H9 (cell line): ENCODE measurements around the gene STX1A. TPM values are rescaled to one million over a fixed set of nuclear protein-coding genes. Genes with fewer than 3 reads are reported as not detected.

ENCODE experiments used
- DNase-seq: peaks from one replicate; pipeline ENCODE4 v3.0.0-alpha.2; 2017
- H2AFZ ChIP-seq: one replicate; pipeline ENCODE4 v1.6.1; 2013; ENCODE audit warnings: mild to moderate bottlenecking, low read length, control low read depth, moderate library complexity
- H2AK5ac ChIP-seq: 2 replicates; pipeline ENCODE4 v1.6.1; 2013; ENCODE audit warnings: low read length, control low read depth, mixed read lengths; ENCODE audit not compliant: insufficient read length
- H2BK120ac ChIP-seq: one replicate; pipeline ENCODE4 v1.6.1; 2013; ENCODE audit warnings: low read depth, mild to moderate bottlenecking, low read length, control low read depth, inconsistent platforms; ENCODE audit not compliant: poor library complexity, severe bottlenecking
- H2BK12ac ChIP-seq: 2 replicates; pipeline ENCODE4 v1.6.1; 2013; ENCODE audit warnings: low read length, control low read depth, mixed read lengths, low read depth; ENCODE audit not compliant: insufficient read length
- H2BK15ac ChIP-seq: 2 replicates; pipeline ENCODE4 v1.6.1; 2013; ENCODE audit warnings: low read depth, low read length, control low read depth
- H2BK20ac ChIP-seq: one replicate; pipeline ENCODE4 v1.6.1; 2013; ENCODE audit warnings: low read depth, mild to moderate bottlenecking, low read length, control low read depth, inconsistent platforms; ENCODE audit not compliant: poor library complexity, severe bottlenecking
- H2BK5ac ChIP-seq: 2 replicates; pipeline ENCODE4 v1.6.1; 2013; ENCODE audit warnings: low read length, control low read depth, mixed read lengths; ENCODE audit not compliant: insufficient read length
- H3K14ac ChIP-seq: 2 replicates; pipeline ENCODE4 v1.6.1; 2013; ENCODE audit warnings: low read length, control low read depth; ENCODE audit not compliant: insufficient read depth
- H3K18ac ChIP-seq: 2 replicates; pipeline ENCODE4 v1.6.1; 2013; ENCODE audit warnings: low read depth, mild to moderate bottlenecking, mixed read lengths, low read length, control low read depth; ENCODE audit not compliant: insufficient read length
- H3K23ac ChIP-seq: 2 replicates; pipeline ENCODE4 v1.6.1; 2013; ENCODE audit warnings: low read length, control low read depth, mixed read lengths, low read depth; ENCODE audit not compliant: insufficient read length
- H3K23me2 ChIP-seq: 2 replicates; pipeline ENCODE4 v1.6.1; 2013; ENCODE audit warnings: low read depth, mild to moderate bottlenecking, mixed read lengths, low read length, control low read depth; ENCODE audit not compliant: insufficient read length, poor library complexity, severe bottlenecking
- H3K27ac ChIP-seq: 2 replicates; pipeline ENCODE4 v1.5.1; 2013; ENCODE audit warnings: low read length, control low read depth, mixed read lengths, low read depth; ENCODE audit not compliant: insufficient read length
- H3K27me3 ChIP-seq: 2 replicates; pipeline ENCODE4 v1.6.1; 2013; ENCODE audit warnings: low read length, control low read depth, inconsistent platforms; ENCODE audit not compliant: insufficient read depth
- H3K4ac ChIP-seq: 2 replicates; pipeline ENCODE4 v1.6.1; 2013; ENCODE audit warnings: low read depth, mild to moderate bottlenecking, control low read depth, inconsistent platforms, low read length, moderate library complexity
- H3K4me1 ChIP-seq: 2 replicates; pipeline ENCODE4 v1.6.1; 2013; ENCODE audit warnings: low read length, control low read depth, inconsistent platforms; ENCODE audit not compliant: insufficient read depth
- H3K4me2 ChIP-seq: 2 replicates; pipeline ENCODE4 v1.6.1; 2013; ENCODE audit warnings: low read length, control low read depth, mixed read lengths; ENCODE audit not compliant: insufficient read length, insufficient read depth
- H3K56ac ChIP-seq: 2 replicates; pipeline ENCODE4 v1.6.1; 2013; ENCODE audit warnings: low read depth, mild to moderate bottlenecking, mixed read lengths, low read length, control low read depth; ENCODE audit not compliant: insufficient read length
- H3K79me1 ChIP-seq: 2 replicates; pipeline ENCODE4 v1.6.1; 2013; ENCODE audit warnings: low read depth, mild to moderate bottlenecking, moderate library complexity, low read length, control low read depth, inconsistent platforms; ENCODE audit not compliant: insufficient read depth, poor library complexity, severe bottlenecking
- H3K79me2 ChIP-seq: 2 replicates; pipeline ENCODE4 v1.6.1; 2013; ENCODE audit warnings: low read length, control low read depth, inconsistent platforms; ENCODE audit not compliant: insufficient read depth
- H3K9ac ChIP-seq: 2 replicates; pipeline ENCODE4 v1.6.1; 2013; ENCODE audit warnings: low read length, control low read depth, mixed read lengths; ENCODE audit not compliant: insufficient read length; ENCODE audit errors: extremely low read depth
- H3K9me3 ChIP-seq: one replicate; pipeline ENCODE4 v1.6.1; 2013; ENCODE audit warnings: low read depth, low read length, inconsistent platforms; ENCODE audit not compliant: control insufficient read depth
- H3T11ph ChIP-seq: one replicate; pipeline ENCODE4 v1.6.1; 2013; ENCODE audit warnings: mild to moderate bottlenecking, low read length, control low read depth, inconsistent platforms
- H4K20me1 ChIP-seq: one replicate; pipeline ENCODE4 v1.6.1; 2013; ENCODE audit not compliant: control insufficient read depth, insufficient read length, insufficient read depth
- H4K5ac ChIP-seq: 2 replicates; pipeline ENCODE4 v1.6.1; 2013; ENCODE audit warnings: low read depth, mild to moderate bottlenecking, mixed read lengths, low read length, control low read depth; ENCODE audit not compliant: insufficient read length
- H4K8ac ChIP-seq: replicated peaks from 2 replicates; pipeline ENCODE4 v1.6.1; 2013; ENCODE audit warnings: low read length, control low read depth, mixed read lengths, low read depth; ENCODE audit not compliant: insufficient read length
- H4K91ac ChIP-seq: 2 replicates; pipeline ENCODE4 v1.6.1; 2013; ENCODE audit warnings: low read depth, mild to moderate bottlenecking, moderate library complexity, mixed read lengths, low read length, control low read depth; ENCODE audit not compliant: insufficient read length
- H3K27ac Mint-ChIP-seq, 3 experiments: 2 replicates in 2 of 3; 3 replicates in 1 of 3; pipeline ENCODE4 v1.8.0; 2020 to 2021; ENCODE audit warnings: mixed read lengths in 3 of 3, mild to moderate bottlenecking in 1 of 3, moderate library complexity in 1 of 3
- H3K27me3 Mint-ChIP-seq: 2 replicates; pipeline ENCODE4 v1.8.0; 2021; ENCODE audit warnings: low read depth, mild to moderate bottlenecking, moderate library complexity, mixed read lengths
- H3K36me3 Mint-ChIP-seq, 3 experiments: 2 replicates in 2 of 3; 3 replicates in 1 of 3; pipeline ENCODE4 v1.8.0; 2020 to 2021; ENCODE audit warnings: low read depth in 3 of 3, mixed read lengths in 3 of 3; ENCODE audit not compliant: insufficient read depth in 1 of 3
- H3K4me1 Mint-ChIP-seq, 2 experiments: 2 replicates each; pipeline ENCODE4 v1.8.0; 2020; ENCODE audit warnings: mixed read lengths in 2 of 2
- H3K4me3 Mint-ChIP-seq, 2 experiments: 2 replicates in 1 of 2; 3 replicates in 1 of 2; pipeline ENCODE4 v1.8.0; 2020 to 2021; ENCODE audit warnings: mild to moderate bottlenecking in 2 of 2, mixed read lengths in 2 of 2, moderate library complexity in 1 of 2
- H3K9me3 Mint-ChIP-seq, 2 experiments: 2 replicates in 1 of 2; 3 replicates in 1 of 2; pipeline ENCODE4 v1.8.0; 2020; ENCODE audit warnings: mild to moderate bottlenecking in 2 of 2, mixed read lengths in 2 of 2, moderate library complexity in 1 of 2
- WGBS: extraction: QIAGEN DNeasy Blood & Tissue Kit; methylation state at CpG from one replicate; pipeline ENCODE4 v1.1.7; 2013; ENCODE audit warnings: missing lambda C conversion rate, low lambda C conversion rate, mixed read lengths; ENCODE audit not compliant: insufficient read length; ENCODE audit errors: extremely low coverage; 5-methylcytosine and 5-hydroxymethylcytosine counted together
- total RNA-seq: library from RNA; stranded (reverse); gene quantifications from 2 replicates; pipeline ENCODE4 v1.2.1, GENCODE V29; 2021
- TF ChIP-seq, protein P1 (sequence below): fragments of 200-600 bp; sonication (generic); conservative IDR thresholded peaks from 3 replicates; pipeline ENCODE4 v1.8.0; 2021; ENCODE audit warnings: antibody characterized with exemption, mild to moderate bottlenecking

The STX1A gene
- total RNA-seq, 1 experiment from 2014 or later = 10.1 TPM

DNA sequence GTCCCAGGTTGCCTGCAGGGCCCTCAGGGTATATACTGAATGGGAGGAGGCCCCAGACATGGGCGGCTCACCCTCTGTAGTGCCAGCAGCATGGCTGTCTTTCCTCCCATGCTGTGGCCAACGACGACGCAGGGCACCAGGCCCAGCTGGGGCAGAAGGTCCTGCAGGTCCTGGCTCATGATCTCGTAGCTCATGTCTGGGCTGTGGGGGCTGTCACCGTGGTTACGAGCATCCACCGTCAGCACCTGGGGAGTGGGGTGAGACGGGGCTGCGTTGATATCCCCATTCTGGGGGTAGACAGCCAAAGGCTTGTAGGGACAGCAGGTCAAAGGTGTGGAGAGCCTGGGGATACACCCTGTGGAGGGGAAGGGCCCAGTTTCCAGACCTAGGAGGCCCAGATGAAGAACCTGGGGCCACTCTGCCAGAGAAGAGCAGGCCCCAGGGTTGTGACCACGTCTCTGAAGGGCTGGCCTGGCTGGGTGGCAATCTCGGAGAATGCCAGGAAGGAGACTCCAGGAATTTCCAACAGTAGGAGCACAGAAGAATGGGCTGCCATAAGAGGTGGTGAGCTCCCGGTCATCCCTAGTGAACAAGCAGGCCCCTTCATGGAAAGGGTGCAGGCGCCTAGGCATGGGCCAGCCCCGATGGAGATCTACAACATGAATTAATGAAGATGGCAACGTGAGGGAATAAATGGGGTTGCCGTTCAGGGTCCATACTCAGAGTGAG lies 18.2 kb upstream of the STX1A start:
- Histone ChIP-seq H3T11ph (no peak overlapping the region), H2BK120ac (no peak overlapping the region), H4K8ac (no peak overlapping the region), H4K91ac (no peak overlapping the region), H3K56ac (no peak overlapping the region), H4K5ac (no peak overlapping the region), H3K18ac (no peak overlapping the region), H3K27ac (no peak overlapping the region), H2AFZ (no peak overlapping the region), H2BK20ac (no peak overlapping the region), H2BK15ac (no peak overlapping the region), H3K23ac (no peak overlapping the region), H2BK12ac (no peak overlapping the region), H2BK5ac (no peak overlapping the region), H3K27me3 (no peaks in the 10 kb centered on the region; the same call in 1 of the 2 replicates), H3K14ac (no peak overlapping the region), H3K79me2 (no peaks in the 10 kb centered on the region), H2AK5ac (no peak overlapping the region), H3K4me1 (peaks cover 6% of the 10 kb centered on the region; the same call in 1 of the 2 replicates), H3K9me3 (no peaks in the 10 kb centered on the region), H3K4me2 (peak overlapping the region; percentile 54), H3K23me2 (peaks cover 10% of the 10 kb centered on the region), H3K9ac (no peak overlapping the region), H3K79me1 (no peaks in the 10 kb centered on the region), H4K20me1 (no peaks in the 10 kb centered on the region), H3K4ac (no peak overlapping the region)
- Mint-ChIP-seq H3K27ac (peak overlapping the region in 1 of 3 experiments; percentile 58; a peak in 1 of 7 replicates), H3K4me3 (peak overlapping the region; percentile 93 to 96), H3K9me3 (peaks cover 0 to 2% of the 10 kb centered on the region in 2 experiments; a peak in 1 of 5 replicates), H3K27me3 (peaks cover 13% of the 10 kb centered on the region), H3K4me1 (peaks cover 23 to 39% of the 10 kb centered on the region in 2 experiments), H3K36me3 (peaks cover 6 to 23% (median 20%) of the 10 kb centered on the region in 3 experiments)
- no peak for DNase-seq
- TF ChIP-seq, protein P1, sequence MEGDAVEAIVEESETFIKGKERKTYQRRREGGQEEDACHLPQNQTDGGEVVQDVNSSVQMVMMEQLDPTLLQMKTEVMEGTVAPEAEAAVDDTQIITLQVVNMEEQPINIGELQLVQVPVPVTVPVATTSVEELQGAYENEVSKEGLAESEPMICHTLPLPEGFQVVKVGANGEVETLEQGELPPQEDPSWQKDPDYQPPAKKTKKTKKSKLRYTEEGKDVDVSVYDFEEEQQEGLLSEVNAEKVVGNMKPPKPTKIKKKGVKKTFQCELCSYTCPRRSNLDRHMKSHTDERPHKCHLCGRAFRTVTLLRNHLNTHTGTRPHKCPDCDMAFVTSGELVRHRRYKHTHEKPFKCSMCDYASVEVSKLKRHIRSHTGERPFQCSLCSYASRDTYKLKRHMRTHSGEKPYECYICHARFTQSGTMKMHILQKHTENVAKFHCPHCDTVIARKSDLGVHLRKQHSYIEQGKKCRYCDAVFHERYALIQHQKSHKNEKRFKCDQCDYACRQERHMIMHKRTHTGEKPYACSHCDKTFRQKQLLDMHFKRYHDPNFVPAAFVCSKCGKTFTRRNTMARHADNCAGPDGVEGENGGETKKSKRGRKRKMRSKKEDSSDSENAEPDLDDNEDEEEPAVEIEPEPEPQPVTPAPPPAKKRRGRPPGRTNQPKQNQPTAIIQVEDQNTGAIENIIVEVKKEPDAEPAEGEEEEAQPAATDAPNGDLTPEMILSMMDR = no peak
- no CpG with 5 or more reads among the region's 17 CpGs for WGBS
